Activated naive CD4-positive, alpha-beta T cell treated with anti-CD3 and anti-CD28 coated beads for 36 hours (primary cell): Measurements from ENCODE around the gene CHM. TPM values are rescaled to one million over a fixed set of nuclear protein-coding genes. Genes with fewer than 3 reads are reported as not detected.
"Not testable (repeated sequence)": the region's sequence is repeated elsewhere in the genome, so short reads cannot be mapped to it uniquely, and the experiment has no call there.

ENCODE experiments used
- CTCF ChIA-PET: fragments of 350-600 bp; sonication (Branson Sonifier 250); formaldehyde crosslinking; loops from one replicate; lab custom pipeline; 2021; ENCODE audit warnings: antibody characterized with exemption; lab: Charles Lee
- DNase-seq: peaks from one replicate; pipeline ENCODE4 v3.0.0-alpha.2; 2020
- H3K27ac Mint-ChIP-seq: one replicate; pipeline ENCODE4 v1.8.0; 2021; ENCODE audit warnings: mild to moderate bottlenecking, mixed read lengths
- H3K27me3 Mint-ChIP-seq: one replicate; pipeline ENCODE4 v1.8.0; 2021; ENCODE audit warnings: low read depth, mixed read lengths
- H3K36me3 Mint-ChIP-seq: one replicate; pipeline ENCODE4 v1.8.0; 2021; ENCODE audit warnings: low read depth, mixed read lengths
- H3K4me1 Mint-ChIP-seq: one replicate; pipeline ENCODE4 v1.8.0; 2021; ENCODE audit warnings: low read depth, mixed read lengths
- H3K4me3 Mint-ChIP-seq: one replicate; pipeline ENCODE4 v1.8.0; 2021; ENCODE audit warnings: mild to moderate bottlenecking, moderate library complexity, mixed read lengths
- H3K9me3 Mint-ChIP-seq: one replicate; pipeline ENCODE4 v1.8.0; 2021; ENCODE audit warnings: mixed read lengths
- intact Hi-C: fragments of 100-400 bp; cut with micrococcal nuclease; formaldehyde crosslinking; loops from one replicate; pipeline ENCODE4 v1.15.1; 2023
- total RNA-seq, 2 experiments: library from RNA; stranded (reverse); gene quantifications; one replicate each; pipeline ENCODE4 v1.2.3, GENCODE V29; 2021

CHM gene
- total RNA-seq, 2 experiments from 2014 or later: 9.9 to 13.6 TPM

DNA sequence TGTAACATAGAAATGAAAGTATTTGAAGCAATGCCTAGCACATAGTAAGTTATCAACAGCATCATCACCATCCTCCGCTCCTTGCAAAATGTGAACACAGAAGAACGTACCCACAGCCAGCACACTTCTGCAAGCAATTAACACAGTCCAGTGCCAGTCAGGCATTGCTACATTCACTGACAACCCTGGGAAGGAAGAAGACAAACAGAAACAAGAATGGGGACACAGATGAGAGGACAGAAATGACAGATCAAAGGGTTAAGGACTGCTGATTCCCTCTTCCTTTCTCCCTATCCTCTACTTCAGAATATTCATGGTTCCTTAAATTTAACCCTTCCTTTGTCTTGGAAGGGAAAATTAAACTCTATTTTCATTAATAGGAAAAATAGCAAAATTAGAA, 53.1 kb downstream of the CHM start:
- peaks cover 18% of the 10 kb centered on the region for H3K4me1 Mint-ChIP-seq
- no peaks in the 10 kb centered on the region for H3K27me3 Mint-ChIP-seq
- no peaks in the 10 kb centered on the region for H3K9me3 Mint-ChIP-seq
- no peak overlapping the region for H3K4me3 Mint-ChIP-seq
- intact Hi-C loops: no loop called here
- no peak overlapping the region for H3K27ac Mint-ChIP-seq
- peaks cover 4% of the 10 kb centered on the region for H3K36me3 Mint-ChIP-seq
- no peak for DNase-seq
- CTCF ChIA-PET: no interaction called here

GRCh38 chrX:85993539-85994197, 53.7 kb downstream of the CHM start:
- Mint-ChIP-seq H3K36me3 (peaks cover 5% of the 10 kb centered on the region), H3K27me3 (no peaks in the 10 kb centered on the region), H3K27ac (no peak overlapping the region), H3K4me3 (no peak overlapping the region), H3K4me1 (peaks cover 18% of the 10 kb centered on the region), H3K9me3 (no peaks in the 10 kb centered on the region)
- intact Hi-C loops: no loop called here
- CTCF ChIA-PET: interaction anchor here (0.6 kb wide), 1 partner anchor 234 kb away, joined by 4 read pairs; no protein-coding TSS in a partner anchor
- no peak for DNase-seq

GRCh38 chrX:85992811-85993229, 54.5 kb downstream of the CHM start:
- Mint-ChIP-seq H3K36me3 (peaks cover 7% of the 10 kb centered on the region), H3K4me3 (no peak overlapping the region), H3K27ac (no peak overlapping the region), H3K27me3 (no peaks in the 10 kb centered on the region), H3K9me3 (peaks cover 1% of the 10 kb centered on the region), H3K4me1 (peaks cover 18% of the 10 kb centered on the region)
- intact Hi-C loops: no loop called here
- DNase-seq: no peak
- CTCF ChIA-PET: interaction anchor here (0.6 kb wide), 1 partner anchor 233 kb away, joined by 4 read pairs; no protein-coding TSS in a partner anchor

- no peaks in the 10 kb centered on the region for H3K27me3 Mint-ChIP-seq
Observed at GRCh38 chrX:85988353-85988752, 59.0 kb downstream of the CHM start.

DNA sequence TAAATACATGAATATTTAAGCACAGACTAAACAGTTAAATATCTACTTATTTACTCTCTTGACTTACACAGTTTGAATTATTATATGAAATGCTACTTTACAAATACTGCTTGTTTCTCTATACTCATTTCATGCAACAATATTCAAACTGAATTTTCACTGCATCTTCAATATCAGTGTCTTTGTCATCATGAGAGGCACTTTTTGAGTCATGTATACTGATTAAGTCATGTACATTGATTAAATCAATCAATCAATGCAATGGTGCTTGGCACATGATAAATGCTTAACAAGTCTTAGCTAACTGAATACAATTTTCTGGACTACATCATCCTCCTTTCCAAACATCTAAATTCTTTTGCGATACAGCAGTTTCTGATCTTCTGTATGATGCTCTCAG, 67.1 kb downstream of the CHM start:
- intact Hi-C loops: no loop called here
- Mint-ChIP-seq H3K36me3 (peaks cover 19% of the 10 kb centered on the region), H3K27me3 (no peaks in the 10 kb centered on the region), H3K4me3 (no peak overlapping the region), H3K4me1 (no peaks in the 10 kb centered on the region), H3K27ac (no peak overlapping the region), H3K9me3 (no peaks in the 10 kb centered on the region)
- CTCF ChIA-PET: no interaction called here
- no peak for DNase-seq

More at GRCh38 chrX:85988353-85988752, 59.0 kb downstream of the CHM start:
- Mint-ChIP-seq H3K4me3 (no peak overlapping the region), H3K4me1 (peaks cover 12% of the 10 kb centered on the region), H3K9me3 (peaks cover 1% of the 10 kb centered on the region), H3K27ac (no peak overlapping the region), H3K36me3 (peaks cover 16% of the 10 kb centered on the region)
- intact Hi-C loops: no loop called here
- CTCF ChIA-PET: no interaction called here
- DNase-seq: no peak

DNA sequence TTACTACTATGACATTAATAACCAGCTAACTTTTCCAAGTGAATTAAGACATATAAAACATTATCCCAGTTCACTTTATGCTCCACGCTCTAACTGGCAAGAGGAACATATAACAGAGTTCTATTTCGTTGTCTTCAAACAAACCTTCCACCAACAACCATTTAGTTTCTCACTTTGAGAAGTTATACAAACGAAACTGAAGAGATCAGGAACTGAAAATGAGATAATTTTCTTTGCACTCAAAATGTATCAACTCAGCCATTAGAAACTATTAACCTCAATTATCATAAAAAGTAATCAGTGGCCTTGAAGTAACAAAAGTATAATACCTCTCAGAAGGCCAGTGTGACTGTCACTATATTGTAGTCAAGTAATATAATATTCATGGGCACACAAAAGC, 70.1 kb downstream of the CHM start:
- intact Hi-C loops: no loop called here
- Mint-ChIP-seq H3K4me1 (no peaks in the 10 kb centered on the region), H3K4me3 (no peak overlapping the region), H3K27ac (no peak overlapping the region), H3K27me3 (no peaks in the 10 kb centered on the region), H3K36me3 (peaks cover 24% of the 10 kb centered on the region), H3K9me3 (no peaks in the 10 kb centered on the region)
- no peak for DNase-seq
- CTCF ChIA-PET: no interaction called here

DNA sequence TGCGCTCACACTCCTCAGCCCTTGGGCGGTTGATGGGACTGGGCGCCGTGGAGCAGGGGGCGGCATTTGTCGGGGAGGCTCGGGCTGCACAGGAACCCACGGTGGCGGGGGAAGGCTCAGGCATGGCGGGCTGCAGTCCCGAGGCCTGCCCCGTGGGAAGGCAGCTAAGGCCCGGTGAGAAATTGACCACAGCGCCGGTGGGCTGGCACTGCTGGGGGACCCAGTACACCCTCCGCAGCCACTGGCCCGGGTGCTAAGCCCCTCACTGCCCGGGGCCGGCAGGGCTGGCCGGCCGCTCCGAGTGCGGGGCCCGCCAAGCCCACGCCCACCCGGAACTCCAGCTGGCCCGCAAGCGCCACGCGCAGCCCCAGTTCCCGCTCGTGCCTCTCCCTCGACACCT, 75.0 kb downstream of the CHM start:
- H3K27ac Mint-ChIP-seq, DNase-seq, H3K4me3 Mint-ChIP-seq, CTCF ChIA-PET, H3K9me3 Mint-ChIP-seq, H3K27me3 Mint-ChIP-seq, H3K4me1 Mint-ChIP-seq, intact Hi-C loops: not testable (repeated sequence)
- peaks cover 30% of the 10 kb centered on the region for H3K36me3 Mint-ChIP-seq

DNA sequence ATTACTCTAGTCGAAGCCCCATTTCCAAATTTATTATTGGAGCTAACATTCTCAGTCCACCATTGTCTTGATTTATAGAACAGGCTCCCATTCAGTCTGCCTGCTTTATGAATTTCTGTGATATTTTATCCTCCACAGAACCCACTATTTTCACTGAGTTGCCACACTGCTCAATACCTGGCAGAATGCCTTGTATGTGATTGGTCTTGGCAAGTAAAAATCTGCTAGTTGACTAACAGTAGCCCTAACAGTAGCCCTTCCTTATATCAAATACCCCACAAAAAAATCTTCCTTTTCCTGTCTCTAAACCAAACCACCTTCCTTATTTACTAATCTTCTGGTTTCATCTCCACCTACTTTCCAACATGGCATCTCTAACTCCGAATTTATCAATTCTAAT, 82.6 kb downstream of the CHM start:
- Mint-ChIP-seq H3K9me3 (no peaks in the 10 kb centered on the region), H3K4me1 (no peaks in the 10 kb centered on the region), H3K27me3 (no peaks in the 10 kb centered on the region), H3K36me3 (peaks cover 8% of the 10 kb centered on the region), H3K4me3 (no peak overlapping the region), H3K27ac (no peak overlapping the region)
- no peak for DNase-seq
- CTCF ChIA-PET: no interaction called here
- intact Hi-C loops: no loop called here

DNA sequence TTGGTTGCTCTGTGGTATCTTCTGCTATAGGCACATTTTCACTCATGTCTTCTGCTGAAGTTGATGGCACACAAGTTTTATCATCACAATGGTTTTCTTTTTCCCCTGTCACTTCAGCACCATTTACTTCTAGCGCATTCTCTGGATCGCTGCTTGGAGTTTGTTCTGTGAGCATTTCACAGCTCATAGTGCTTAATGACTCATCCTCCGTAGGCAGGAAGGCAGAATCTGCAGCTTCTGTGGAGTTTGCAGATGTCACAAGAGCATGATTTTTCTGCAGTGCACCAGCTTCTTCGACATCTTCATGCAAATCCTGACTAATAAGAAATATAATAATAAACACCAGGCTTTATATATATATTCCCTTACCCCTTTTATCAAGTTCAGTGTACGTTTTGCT, 83.6 kb downstream of the CHM start:
- no peaks in the 10 kb centered on the region for H3K9me3 Mint-ChIP-seq

GRCh38 chrX:85955510-85955909, 91.8 kb downstream of the CHM start:
- DNase-seq: no peak
- no peaks in the 10 kb centered on the region for H3K4me1 Mint-ChIP-seq
- intact Hi-C loops: no loop called here
- no peak overlapping the region for H3K4me3 Mint-ChIP-seq
- CTCF ChIA-PET: no interaction called here
- H3K9me3 Mint-ChIP-seq: peaks cover 6% of the 10 kb centered on the region
- H3K27me3 Mint-ChIP-seq: no peaks in the 10 kb centered on the region
- peaks cover 31% of the 10 kb centered on the region for H3K36me3 Mint-ChIP-seq
- no peak overlapping the region for H3K27ac Mint-ChIP-seq

More for the DNA sequence above, 83.6 kb downstream of the CHM start:
- H3K4me3 Mint-ChIP-seq: no peak overlapping the region
- H3K27me3 Mint-ChIP-seq: no peaks in the 10 kb centered on the region
- DNase-seq: no peak
- intact Hi-C loops: no loop called here
- CTCF ChIA-PET: no interaction called here
- H3K27ac Mint-ChIP-seq: no peak overlapping the region
- peaks cover 4% of the 10 kb centered on the region for H3K36me3 Mint-ChIP-seq
- H3K4me1 Mint-ChIP-seq: no peaks in the 10 kb centered on the region

- H3K9me3 Mint-ChIP-seq, H3K4me1 Mint-ChIP-seq, DNase-seq, H3K27ac Mint-ChIP-seq, intact Hi-C loops, H3K27me3 Mint-ChIP-seq, CTCF ChIA-PET, H3K4me3 Mint-ChIP-seq: not testable (repeated sequence)
- peaks cover 36% of the 10 kb centered on the region for H3K36me3 Mint-ChIP-seq
Observed at GRCh38 chrX:85944751-85945150, 102.6 kb downstream of the CHM start.

- intact Hi-C loops: no loop called here
- H3K27me3 Mint-ChIP-seq: no peaks in the 10 kb centered on the region
- peaks cover 23% of the 10 kb centered on the region for H3K36me3 Mint-ChIP-seq
- no peak for DNase-seq
- peaks cover 6% of the 10 kb centered on the region for H3K9me3 Mint-ChIP-seq
- no peak overlapping the region for H3K4me3 Mint-ChIP-seq
- no peak overlapping the region for H3K27ac Mint-ChIP-seq
- H3K4me1 Mint-ChIP-seq: no peaks in the 10 kb centered on the region
- CTCF ChIA-PET: no interaction called here
Observed at GRCh38 chrX:85941275-85941674, 106.1 kb downstream of the CHM start.

- intact Hi-C loops, CTCF ChIA-PET, H3K27me3 Mint-ChIP-seq, DNase-seq, H3K4me1 Mint-ChIP-seq, H3K9me3 Mint-ChIP-seq, H3K27ac Mint-ChIP-seq, H3K4me3 Mint-ChIP-seq: not testable (repeated sequence)
- peaks cover 13% of the 10 kb centered on the region for H3K36me3 Mint-ChIP-seq
Observed at GRCh38 chrX:85939942-85940341, 107.4 kb downstream of the CHM start.
